PFSK-1 (cell line): ENCODE data around the gene SLC30A1.

ENCODE experiments used
- POLR2AphosphoS5 ChIP-seq: IDR thresholded peaks from 2 replicates; pipeline ENCODE4 v1.6.1; 2012; ENCODE audit warnings: low read depth, mild to moderate bottlenecking, control low read depth, low read length, moderate library complexity
- REST ChIP-seq, 2 experiments: IDR thresholded peaks; 2 replicates each; pipeline versions ENCODE4 v1.6.1 to v1.8.0; 2011 to 2012; ENCODE audit warnings: low read depth in 2 of 2, low read length in 2 of 2, control low read depth in 1 of 2, inconsistent platforms in 1 of 2, mild to moderate bottlenecking in 1 of 2, moderate library complexity in 1 of 2; ENCODE audit not compliant: insufficient read depth in 1 of 2
- SIN3A ChIP-seq: IDR thresholded peaks from 2 replicates; pipeline ENCODE4 v1.6.1; 2012; ENCODE audit warnings: mild to moderate bottlenecking, low read length, moderate library complexity, borderline replicate concordance; ENCODE audit not compliant: insufficient read depth
- TAF1 ChIP-seq: IDR thresholded peaks from 2 replicates; pipeline ENCODE4 v1.6.1; 2012; ENCODE audit warnings: low read length, control low read depth, borderline replicate concordance; ENCODE audit not compliant: insufficient read depth

DNA sequence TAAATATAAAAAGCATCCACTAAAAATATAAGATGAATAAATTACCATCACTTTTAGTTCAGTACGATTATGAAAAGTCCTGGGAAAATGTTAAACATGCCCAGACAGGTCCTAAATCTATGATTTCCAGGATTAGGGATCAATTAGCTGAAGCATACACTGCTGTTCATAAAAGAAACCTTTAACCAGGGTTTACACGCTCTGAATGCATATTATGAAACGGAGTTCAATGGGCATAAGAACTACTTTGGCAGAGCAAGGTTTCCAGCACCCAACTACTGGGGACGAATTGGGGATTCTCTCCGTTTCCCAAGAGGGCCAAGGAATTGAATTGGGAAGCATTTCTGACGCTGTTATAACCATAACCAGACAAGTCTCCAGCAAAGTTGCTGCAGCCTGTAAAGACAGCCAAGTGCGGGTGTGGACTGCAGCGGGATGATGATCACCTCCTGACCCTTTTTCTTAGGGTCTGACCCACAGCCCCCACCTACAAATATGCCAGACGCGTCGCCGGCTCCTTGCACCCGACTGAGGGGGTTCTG is 1.6 kb downstream of the SLC30A1 start:
- TF ChIP-seq TAF1 (no peak), SIN3A (no peak), REST (IDR thresholded peaks at IDR 0.05; ENCODE audit: insufficient read depth in 1 of 2, low read depth in 2 of 2, low read length in 2 of 2) (no peak), POLR2AphosphoS5 (no peak)
